GM21447 (cell line): ENCODE data around the gene SCYL1.
A peak's percentile ranks its signal among the peaks of the same experiment; 100 is the strongest.
"Not testable (repeated sequence)": the region's sequence is repeated elsewhere in the genome, so short reads cannot be mapped to it uniquely, and the experiment has no call there.

Experiments used
- ATAC-seq: cut with Tn5 transposase; IDR thresholded peaks from one replicate; pipeline ENCODE4 v1.9.1; 2021; ENCODE audit not compliant: unreplicated experiment

The SCYL1 gene

GRCh38 chr11:65564879-65565559 is 40.1 kb downstream of the SCYL1 start:
- not testable (repeated sequence) for ATAC-seq

- no peak for ATAC-seq
Observed at GRCh38 chr11:65565624-65566453, 41.0 kb downstream of the SCYL1 start.

- no peak for ATAC-seq
Observed at GRCh38 chr11:65569164-65569972, 44.5 kb downstream of the SCYL1 start.

GRCh38 chr11:65569973-65570918 is 45.4 kb downstream of the SCYL1 start, which contains the start of gene ZNRD2:
ZNRD2 (plus strand) TSS chr11:65570477; CDS start chr11:65570492, 15 bp downstream.
- peak; percentile 59 for ATAC-seq

- ATAC-seq: no peak
Observed at GRCh38 chr11:65571420-65571819, 46.5 kb downstream of the SCYL1 start.

- no peak for ATAC-seq
Observed at GRCh38 chr11:65571940-65572339, 47.1 kb downstream of the SCYL1 start.

- no peak for ATAC-seq
Observed at GRCh38 chr11:65572356-65573051, 47.6 kb downstream of the SCYL1 start, which contains the start of gene FAM89B. FAM89B (plus strand) TSS chr11:65572538; CDS start chr11:65572670, 132 bp downstream.

- no peak for ATAC-seq
Observed at GRCh38 chr11:65573391-65574079, 48.7 kb downstream of the SCYL1 start.

- peak; percentile 24 for ATAC-seq
Observed at GRCh38 chr11:65574109-65574810, 49.4 kb downstream of the SCYL1 start.

- no peak for ATAC-seq
Observed at GRCh38 chr11:65574811-65575567, 50.1 kb downstream of the SCYL1 start.

- no peak for ATAC-seq
Observed at GRCh38 chr11:65575568-65576231, 50.8 kb downstream of the SCYL1 start, which contains the start of gene EHBP1L1. EHBP1L1 (plus strand) TSS chr11:65576053; CDS start chr11:65576303, 250 bp downstream.

GRCh38 chr11:65576232-65576866 is 51.5 kb downstream of the SCYL1 start:
- no peak for ATAC-seq

GRCh38 chr11:65576867-65577755 is 52.2 kb downstream of the SCYL1 start:
- no peak for ATAC-seq

- no peak for ATAC-seq
Observed at GRCh38 chr11:65577756-65578109, 52.9 kb downstream of the SCYL1 start.

- no peak for ATAC-seq
Observed at GRCh38 chr11:65578134-65578533, 53.3 kb downstream of the SCYL1 start.

GRCh38 chr11:65578667-65579066 is 53.8 kb downstream of the SCYL1 start:
- no peak for ATAC-seq
